Gastrocnemius medialis (tissue), 4 donors: ENCODE measurements around the gene FIBCD1.

Experiments used
- CTCF ChIP-seq, 5 experiments: fragments of 450-650 bp in 3 of 5; fragments of 200-600 bp in 2 of 5; sonication (generic) in 2 of 5; IDR thresholded peaks in 4 of 5; conservative IDR thresholded peaks in 1 of 5; 1 replicate in 4 of 5; 2 replicates in 1 of 5; pipeline ENCODE4 v1.5.1; 2016 to 2019; ENCODE audit warnings: antibody characterized with exemption in 5 of 5, mild to moderate bottlenecking in 3 of 5, moderate library complexity in 3 of 5
- POLR2A ChIP-seq, 2 donors: fragments of 450-650 bp; IDR thresholded peaks; one replicate each; pipeline ENCODE4 v1.6.1; 2017; ENCODE audit warnings: antibody characterized with exemption in 2 of 2, mild to moderate bottlenecking in 2 of 2, moderate library complexity in 2 of 2

- TF ChIP-seq POLR2A (IDR thresholded peaks at IDR 0.05) (no peak), CTCF (IDR thresholded peaks at IDR 0.05 in 4 of 5, conservative IDR thresholded peaks at IDR 0.05 in 1 of 5) (no peak)
Observed at GRCh38 chr9:130895481-130896232, 43.4 kb downstream of the FIBCD1 start.
